ENCODE data around the gene ZNF791.
A peak's percentile ranks its signal among the peaks of the same experiment; 100 is the strongest.
"Not testable (repeated sequence)": the region's sequence is repeated elsewhere in the genome, so short reads cannot be mapped to it uniquely, and the experiment has no call there.

ZNF791 gene

GRCh38 chr19:12610540-12611360, at the start of gene ZNF791, which contains the start of gene ZNF490:
Gene ZNF791, plus strand, starts transcription at chr19:12610920. Its CDS starts 160 bp downstream, at chr19:12611080.
Gene ZNF490, minus strand, starts transcription at chr19:12610813. Its CDS starts 133 bp downstream, at chr19:12610680.
- peak; percentile 95 for DNase-seq (ENCODE audit: low read depth)

- peak; percentile 68 for DNase-seq (ENCODE audit: low read depth)
Observed at GRCh38 chr19:12564016-12564664, 46.6 kb upstream of the ZNF791 start.

GRCh38 chr19:12566380-12566779, 44.3 kb upstream of the ZNF791 start:
- DNase-seq (ENCODE audit: low read depth): not testable (repeated sequence)

- DNase-seq (ENCODE audit: low read depth): no peak
Observed at GRCh38 chr19:12567951-12568350, 42.8 kb upstream of the ZNF791 start.

- DNase-seq (ENCODE audit: low read depth): no peak
Observed at GRCh38 chr19:12574036-12574435, 36.7 kb upstream of the ZNF791 start.

- DNase-seq (ENCODE audit: low read depth): no peak
Observed at GRCh38 chr19:12578641-12579040, 32.1 kb upstream of the ZNF791 start.

GRCh38 chr19:12580180-12580694, 30.5 kb upstream of the ZNF791 start:
- DNase-seq (ENCODE audit: low read depth): no peak

GRCh38 chr19:12581100-12581499, 29.6 kb upstream of the ZNF791 start:
- DNase-seq (ENCODE audit: low read depth): no peak

- DNase-seq (ENCODE audit: low read depth): no peak
Observed at GRCh38 chr19:12596485-12596884, 14.2 kb upstream of the ZNF791 start.

GRCh38 chr19:12596927-12597548, 13.7 kb upstream of the ZNF791 start:
- DNase-seq (ENCODE audit: low read depth): no peak

GRCh38 chr19:12597594-12597993, 13.1 kb upstream of the ZNF791 start:
- DNase-seq (ENCODE audit: low read depth): no peak

- no peak for DNase-seq (ENCODE audit: low read depth)
Observed at GRCh38 chr19:12603714-12604113, 7.0 kb upstream of the ZNF791 start.

GRCh38 chr19:12606796-12607195, 3.9 kb upstream of the ZNF791 start:
- DNase-seq (ENCODE audit: low read depth): no peak

- no peak for DNase-seq (ENCODE audit: low read depth)
Observed at GRCh38 chr19:12607631-12608030, 3.1 kb upstream of the ZNF791 start.

- DNase-seq (ENCODE audit: low read depth): no peak
Observed at GRCh38 chr19:12611361-12611699, 610 bp downstream of the ZNF791 start.

- no peak for DNase-seq (ENCODE audit: low read depth)
Observed at GRCh38 chr19:12617646-12618045, 6.9 kb downstream of the ZNF791 start.

- DNase-seq (ENCODE audit: low read depth): not testable (repeated sequence)
Observed at GRCh38 chr19:12621253-12622024, 10.7 kb downstream of the ZNF791 start.

GRCh38 chr19:12623361-12624031, 12.8 kb downstream of the ZNF791 start:
- no peak for DNase-seq (ENCODE audit: low read depth)

GRCh38 chr19:12626958-12627357, 16.2 kb downstream of the ZNF791 start:
- DNase-seq (ENCODE audit: low read depth): no peak

- no peak for DNase-seq (ENCODE audit: low read depth)
Observed at GRCh38 chr19:12628040-12629022, 17.6 kb downstream of the ZNF791 start.

All from CMK (cell line).